Measurements from ENCODE around the gene CPAMD8.
"Not testable (repeated sequence)": the region's sequence is repeated elsewhere in the genome, so short reads cannot be mapped to it uniquely, and the experiment has no call there.

The CPAMD8 gene

DNA sequence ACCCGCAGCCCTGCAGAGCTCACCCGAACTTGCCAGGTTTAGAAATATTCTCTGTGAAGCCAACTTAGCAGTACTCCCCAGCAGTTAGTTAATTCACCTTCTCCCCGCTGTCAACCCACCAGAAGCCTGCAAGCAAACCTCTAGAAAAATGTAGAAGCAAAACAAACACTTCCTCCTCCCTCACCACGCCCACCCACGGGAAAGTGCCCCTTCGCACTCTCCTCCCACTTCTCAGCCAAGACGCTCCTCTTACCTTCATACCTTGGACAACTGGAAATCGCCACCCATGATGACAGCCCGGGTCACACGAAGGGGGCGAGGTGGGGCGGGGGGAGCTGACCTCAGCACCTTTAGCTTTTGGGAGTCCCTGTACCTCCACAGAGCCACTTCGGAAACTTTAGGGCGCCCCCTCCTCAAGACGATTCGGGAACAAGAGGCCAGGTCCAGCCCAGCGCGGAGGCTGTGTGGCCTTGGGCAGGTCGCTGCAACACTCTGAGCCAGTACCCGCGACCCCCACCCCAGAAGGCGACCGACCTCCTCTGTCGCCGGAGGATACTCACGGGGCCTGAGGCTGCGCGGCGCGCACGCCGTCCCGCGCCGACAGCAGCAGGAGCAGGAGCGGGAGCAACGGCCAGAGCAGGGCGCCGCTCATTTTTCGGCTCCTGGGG, 485 bp downstream of the CPAMD8 start:
- no peak overlapping the region for H3K4me3 ChIP-seq (ENCODE audit: low read depth, low read length)
- TF ChIP-seq, protein P1, sequence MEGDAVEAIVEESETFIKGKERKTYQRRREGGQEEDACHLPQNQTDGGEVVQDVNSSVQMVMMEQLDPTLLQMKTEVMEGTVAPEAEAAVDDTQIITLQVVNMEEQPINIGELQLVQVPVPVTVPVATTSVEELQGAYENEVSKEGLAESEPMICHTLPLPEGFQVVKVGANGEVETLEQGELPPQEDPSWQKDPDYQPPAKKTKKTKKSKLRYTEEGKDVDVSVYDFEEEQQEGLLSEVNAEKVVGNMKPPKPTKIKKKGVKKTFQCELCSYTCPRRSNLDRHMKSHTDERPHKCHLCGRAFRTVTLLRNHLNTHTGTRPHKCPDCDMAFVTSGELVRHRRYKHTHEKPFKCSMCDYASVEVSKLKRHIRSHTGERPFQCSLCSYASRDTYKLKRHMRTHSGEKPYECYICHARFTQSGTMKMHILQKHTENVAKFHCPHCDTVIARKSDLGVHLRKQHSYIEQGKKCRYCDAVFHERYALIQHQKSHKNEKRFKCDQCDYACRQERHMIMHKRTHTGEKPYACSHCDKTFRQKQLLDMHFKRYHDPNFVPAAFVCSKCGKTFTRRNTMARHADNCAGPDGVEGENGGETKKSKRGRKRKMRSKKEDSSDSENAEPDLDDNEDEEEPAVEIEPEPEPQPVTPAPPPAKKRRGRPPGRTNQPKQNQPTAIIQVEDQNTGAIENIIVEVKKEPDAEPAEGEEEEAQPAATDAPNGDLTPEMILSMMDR (IDR thresholded peaks at IDR 0.05; ENCODE audit: low read depth, low read length): no peak

DNA sequence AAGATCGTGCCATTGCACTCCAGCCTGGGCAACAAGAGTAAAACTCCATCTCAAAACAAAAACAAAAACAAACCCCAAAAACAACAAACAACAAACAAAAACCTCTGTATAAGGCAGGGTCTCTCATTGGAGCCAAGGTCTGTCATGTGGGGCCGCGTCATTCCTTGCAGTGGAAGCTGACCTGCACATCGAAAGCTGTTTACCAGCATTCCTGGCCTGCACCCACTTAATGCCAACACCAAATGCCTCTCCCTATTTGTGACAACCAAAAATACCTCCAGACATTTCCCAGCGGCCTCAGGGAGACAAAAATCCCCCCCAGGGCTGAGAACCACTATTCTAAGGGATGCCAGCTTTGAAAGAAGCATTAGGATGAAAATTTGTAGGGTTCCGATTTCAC, 1.2 kb downstream of the CPAMD8 start:
- TF ChIP-seq, protein P1 (IDR thresholded peaks at IDR 0.05; ENCODE audit: low read depth, low read length): no peak
- no peak overlapping the region for H3K4me3 ChIP-seq (ENCODE audit: low read depth, low read length)

DNA sequence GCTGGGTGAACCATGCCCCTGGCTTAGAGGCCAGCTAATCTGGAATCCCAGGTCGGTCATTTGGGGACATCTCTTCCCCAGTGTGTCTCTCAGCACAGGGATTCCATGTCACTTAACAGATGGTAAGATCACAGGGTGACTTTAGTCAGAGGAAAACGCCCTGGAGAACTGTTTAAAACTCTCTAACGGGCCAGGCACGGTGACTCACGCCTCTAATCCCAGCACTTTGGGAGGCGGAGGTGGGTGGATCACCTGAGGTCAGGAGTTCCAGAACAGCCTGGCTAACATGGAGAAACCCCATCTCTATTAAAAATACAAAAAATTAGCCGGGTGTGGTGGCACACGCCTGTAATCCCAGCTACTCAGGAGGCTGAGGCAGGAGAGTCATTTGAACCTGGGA, 1.7 kb downstream of the CPAMD8 start:
- not testable (repeated sequence) for H3K4me3 ChIP-seq (ENCODE audit: low read depth, low read length)

DNA sequence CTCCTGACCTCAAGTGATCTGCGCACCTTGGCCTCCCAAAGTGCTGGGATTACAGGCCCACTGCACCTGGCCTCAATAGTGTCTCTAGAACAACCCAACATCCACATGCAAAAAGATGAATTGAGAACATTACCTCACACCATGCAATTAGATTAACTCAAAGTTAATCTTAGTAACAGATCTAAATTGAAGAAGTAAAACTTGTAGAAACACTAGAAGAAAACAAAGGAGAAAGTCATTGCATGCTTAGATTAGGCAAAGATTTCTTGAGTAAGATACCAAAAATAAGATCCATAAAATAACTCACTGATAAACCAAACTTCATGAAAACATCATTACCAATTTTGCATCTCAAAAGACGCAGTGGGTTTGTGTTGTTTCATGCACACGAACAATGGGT, 2.8 kb downstream of the CPAMD8 start:
- TF ChIP-seq, protein P1 (IDR thresholded peaks at IDR 0.05; ENCODE audit: low read depth, low read length): no peak

DNA sequence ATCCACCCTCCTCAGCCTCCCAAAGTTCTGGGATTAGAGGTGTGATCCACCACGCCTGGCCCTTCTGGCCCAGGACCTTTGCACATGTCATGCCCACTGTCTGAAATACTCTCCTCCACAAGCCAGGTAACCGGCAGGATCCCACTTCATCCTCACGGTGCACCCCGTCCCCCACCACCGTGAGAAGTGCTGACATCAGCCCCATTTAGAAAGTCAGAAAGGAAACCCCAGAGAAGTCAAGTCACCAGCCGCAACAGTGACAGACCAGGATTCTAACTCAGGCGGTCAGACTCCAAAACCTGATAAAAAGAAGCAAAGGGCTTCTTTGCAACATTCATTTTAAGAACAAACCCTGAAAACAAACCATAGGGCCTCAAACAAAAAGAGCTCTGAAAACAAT, 3.9 kb downstream of the CPAMD8 start:
- TF ChIP-seq, protein P1 (IDR thresholded peaks at IDR 0.05; ENCODE audit: low read depth, low read length): no peak

More for the DNA sequence above, 2.8 kb downstream of the CPAMD8 start:
- no peak overlapping the region for H3K4me3 ChIP-seq (ENCODE audit: low read depth, low read length)

DNA sequence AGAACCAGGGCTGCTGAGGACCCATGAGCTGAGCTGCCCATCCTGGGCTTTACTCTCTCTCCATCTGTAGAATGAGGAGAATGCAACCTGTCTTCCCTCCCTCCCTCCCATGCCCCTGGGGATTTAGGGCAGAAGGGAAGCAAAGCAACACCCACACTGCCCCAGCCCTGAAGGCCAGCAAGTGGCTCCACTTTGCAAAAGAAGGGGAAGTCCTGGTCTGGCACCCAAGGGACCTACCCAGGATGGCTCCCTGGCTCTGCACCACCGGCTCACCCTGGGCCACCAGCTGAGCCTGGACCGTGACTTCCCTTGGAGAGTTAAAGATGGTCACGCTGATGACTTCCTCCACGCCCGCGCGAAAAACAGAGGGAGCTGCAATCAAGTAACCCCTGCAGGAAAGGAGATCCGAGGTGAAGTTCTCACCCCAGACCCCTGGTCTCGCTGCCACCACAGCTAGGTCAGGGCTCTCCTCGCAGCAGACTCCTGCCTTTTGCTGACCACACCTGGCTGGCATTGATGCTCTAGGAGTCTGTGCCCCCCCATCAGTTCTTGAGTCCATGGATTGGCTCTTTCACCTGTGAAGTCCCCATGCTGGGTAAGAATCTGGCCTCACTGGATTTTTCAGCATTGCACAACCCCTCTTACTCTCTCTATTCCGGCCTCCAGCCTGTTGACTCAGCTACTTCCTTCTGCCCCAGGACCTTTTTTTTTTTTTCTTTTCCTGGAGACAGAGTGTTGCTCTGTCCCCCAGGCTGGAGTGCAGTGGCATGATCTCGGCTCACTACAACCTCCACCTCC, 4.6 kb downstream of the CPAMD8 start:
- TF ChIP-seq, protein P1 (IDR thresholded peaks at IDR 0.05; ENCODE audit: low read depth, low read length): no peak
- H3K4me3 ChIP-seq (ENCODE audit: low read depth, low read length): no peak overlapping the region

More for the DNA sequence above, 3.9 kb downstream of the CPAMD8 start:
- no peak overlapping the region for H3K4me3 ChIP-seq (ENCODE audit: low read depth, low read length)

DNA sequence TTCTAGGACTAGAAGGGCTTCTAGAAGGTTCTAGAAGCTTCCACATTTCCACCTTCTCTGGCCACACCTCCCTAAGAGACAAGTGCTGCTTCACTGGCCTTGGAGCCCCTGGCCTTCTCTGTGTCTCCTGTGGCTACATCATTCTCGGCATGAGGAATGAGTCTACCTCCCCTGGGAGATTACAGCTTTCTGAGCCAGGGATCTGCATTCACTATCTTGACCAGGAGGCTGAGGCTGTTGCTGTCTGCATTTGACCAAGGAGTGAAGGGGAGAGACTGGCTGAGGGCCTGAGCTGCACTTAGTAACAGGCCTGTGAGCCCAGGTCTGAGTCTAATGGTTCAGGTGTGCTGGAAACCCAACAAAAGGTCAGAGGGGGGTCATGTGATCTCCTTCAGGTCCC, 5.3 kb downstream of the CPAMD8 start:
- no peak overlapping the region for H3K4me3 ChIP-seq (ENCODE audit: low read depth, low read length)

More for the DNA sequence above, 5.3 kb downstream of the CPAMD8 start:
- TF ChIP-seq, protein P1 (IDR thresholded peaks at IDR 0.05; ENCODE audit: low read depth, low read length): no peak

All from WI38 (cell line).